HG03280 (cell line): ENCODE data around the gene SERPINB6.
"Not testable (repeated sequence)": the region's sequence is repeated elsewhere in the genome, so short reads cannot be mapped to it uniquely, and the experiment has no call there.

Source experiments
- ATAC-seq: cut with Tn5 transposase; IDR thresholded peaks from one replicate; pipeline ENCODE4 v1.9.1; 2021; ENCODE audit warnings: mild to moderate bottlenecking, moderate library complexity; ENCODE audit not compliant: unreplicated experiment

SERPINB6 gene

GRCh38 chr6:2977799-2978590, 6.6 kb upstream of the SERPINB6 start:
- no peak for ATAC-seq

- ATAC-seq, result no peak
These were observed 5.9 kb upstream of the SERPINB6 start for GRCh38 chr6:2977290-2977689.

DNA sequence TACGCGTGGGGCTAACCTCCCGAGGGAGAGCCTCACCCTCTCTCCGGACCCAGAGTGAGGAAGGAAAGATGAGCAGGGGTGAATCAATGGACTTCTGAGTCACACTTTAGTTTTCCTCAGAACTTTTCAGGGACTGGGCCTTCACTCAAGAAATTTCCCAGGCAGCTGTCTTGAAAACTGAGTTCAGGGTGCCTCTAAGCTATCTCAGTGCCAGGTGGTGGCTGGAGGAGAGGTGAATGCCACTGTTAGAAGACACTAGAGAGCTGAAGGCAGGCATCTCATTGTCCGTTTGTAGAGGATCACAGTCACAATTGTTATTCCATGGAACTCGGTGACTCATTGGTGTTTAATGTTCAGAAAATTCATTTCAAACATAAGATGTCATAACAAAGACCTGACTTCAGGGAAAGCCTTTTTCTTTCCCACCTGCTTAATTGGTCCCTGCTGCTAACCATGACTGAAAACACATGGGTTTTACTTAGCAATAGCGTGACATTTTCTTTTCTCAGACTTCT, 5.3 kb upstream of the SERPINB6 start:
- no peak for ATAC-seq

DNA sequence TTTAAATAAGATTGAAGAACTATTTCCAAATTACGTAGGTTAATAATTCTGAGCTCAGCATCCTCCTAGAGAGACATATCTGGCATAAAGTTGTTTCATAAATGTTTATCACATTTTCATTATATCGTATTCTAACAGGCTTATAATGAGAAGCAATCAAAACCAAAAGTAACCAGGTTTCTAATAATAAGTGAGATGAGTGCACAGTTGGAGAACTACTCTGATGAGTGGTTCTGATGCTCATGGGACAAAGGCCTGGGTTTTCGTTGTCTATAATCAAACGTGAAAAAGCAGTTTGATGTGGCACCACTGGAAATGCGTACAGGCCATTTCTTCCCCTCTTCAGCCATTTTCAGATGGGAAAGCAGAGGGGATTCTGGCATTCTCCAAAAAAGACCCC, 4.7 kb upstream of the SERPINB6 start:
- ATAC-seq, result no peak

DNA sequence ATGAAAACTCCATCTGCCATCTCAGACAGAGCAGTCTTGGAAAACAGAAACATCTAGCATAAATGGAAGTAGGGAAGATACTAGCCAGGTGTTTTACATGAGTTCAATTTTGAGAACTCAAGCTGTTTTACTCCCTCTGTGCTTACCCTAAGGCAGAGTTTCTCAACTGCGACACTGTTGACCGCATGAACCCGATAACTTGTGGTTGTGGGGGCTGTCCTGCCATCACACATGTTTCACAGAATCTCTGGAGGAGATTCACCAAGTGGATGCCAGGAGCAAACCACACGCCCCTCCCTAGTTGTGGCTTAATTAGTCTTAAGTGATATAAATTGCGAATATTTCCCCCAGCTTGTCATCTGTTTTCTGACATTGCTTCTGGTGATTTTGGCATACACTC, 2.3 kb upstream of the SERPINB6 start:
- no peak for ATAC-seq

DNA sequence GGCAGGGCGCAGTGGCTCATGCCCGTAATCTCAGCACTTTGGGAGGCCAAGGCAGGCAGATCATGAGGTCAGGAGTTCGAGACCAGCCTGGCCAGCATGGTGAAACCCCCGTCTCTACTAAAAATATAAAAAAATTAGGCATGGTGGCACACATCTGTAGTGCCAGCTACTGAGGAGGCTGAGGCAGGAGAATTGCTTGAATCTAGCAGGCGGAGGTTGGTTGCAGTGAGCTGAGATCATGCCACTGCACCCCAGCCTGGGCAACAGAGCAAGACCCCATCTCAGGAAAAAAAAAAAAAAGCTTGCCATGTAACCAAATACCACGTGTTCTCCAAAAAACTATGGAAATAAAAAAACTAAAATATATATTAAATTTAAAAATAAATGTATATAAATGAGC, 1.8 kb upstream of the SERPINB6 start:
- not testable (repeated sequence) for ATAC-seq

- not testable (repeated sequence) for ATAC-seq
These were observed 1.3 kb upstream of the SERPINB6 start for GRCh38 chr6:2972685-2973084.

- ATAC-seq, result not testable (repeated sequence)
These were observed 786 bp upstream of the SERPINB6 start for GRCh38 chr6:2972219-2972487.

GRCh38 chr6:2970753-2971419, 481 bp downstream of the SERPINB6 start:
- ATAC-seq, result no peak

DNA sequence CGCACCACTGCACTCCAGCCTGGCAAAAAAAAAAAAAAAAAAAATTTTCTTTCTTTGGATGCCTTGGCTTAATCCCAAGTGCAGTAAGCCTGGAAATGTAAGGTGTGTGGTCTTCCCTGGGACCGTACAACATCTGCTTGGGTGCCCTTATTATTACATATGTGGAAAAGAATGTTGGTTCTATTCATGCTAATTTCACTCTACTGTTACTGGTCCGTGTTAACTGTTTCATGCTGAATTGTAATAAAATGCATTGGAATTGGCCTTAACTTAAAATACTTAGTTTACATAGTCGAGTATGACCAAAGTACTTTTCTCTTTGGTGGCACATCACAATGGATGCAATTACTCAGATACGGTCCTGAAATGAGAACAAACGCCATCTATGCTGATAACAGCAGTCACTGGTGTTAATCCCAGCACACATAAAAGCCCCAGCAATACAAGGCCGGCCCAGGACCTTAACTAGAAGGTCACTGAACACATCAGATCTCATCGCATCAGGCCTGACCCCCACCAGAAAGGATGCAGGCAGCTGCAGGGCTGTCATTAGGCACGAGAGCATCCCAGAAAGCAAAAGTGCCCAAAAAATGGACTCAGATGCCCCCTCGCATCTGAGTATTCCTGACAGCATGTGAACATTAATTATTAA, 1.2 kb downstream of the SERPINB6 start:
- ATAC-seq, result no peak

DNA sequence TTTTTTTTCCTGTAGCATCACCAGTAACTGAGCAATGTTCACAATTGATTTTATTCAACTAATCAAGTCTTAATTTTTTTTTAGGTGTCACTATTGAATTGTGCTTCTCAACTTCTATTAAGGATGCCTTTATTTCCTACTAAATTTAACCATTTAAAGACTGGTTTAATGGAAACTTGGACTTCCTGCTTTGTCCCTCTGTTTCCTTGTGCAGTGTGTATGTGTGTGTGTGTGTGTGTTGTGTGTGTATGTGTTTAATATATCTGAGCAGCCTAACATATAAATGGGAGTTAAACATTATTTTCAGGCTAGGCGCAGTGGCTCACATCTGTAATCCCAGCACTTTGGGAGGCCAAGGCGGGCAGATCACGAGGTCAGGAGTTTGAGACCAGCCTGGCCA, 1.8 kb downstream of the SERPINB6 start:
- ATAC-seq, result no peak

- no peak for ATAC-seq
These were observed 2.7 kb downstream of the SERPINB6 start for GRCh38 chr6:2968600-2969135.

- ATAC-seq, result no peak
These were observed 3.4 kb downstream of the SERPINB6 start for GRCh38 chr6:2967936-2968335.

- ATAC-seq, result no peak
These were observed 5.0 kb downstream of the SERPINB6 start for GRCh38 chr6:2966347-2966746.

GRCh38 chr6:2964793-2965505, 6.4 kb downstream of the SERPINB6 start:
- no peak for ATAC-seq

DNA sequence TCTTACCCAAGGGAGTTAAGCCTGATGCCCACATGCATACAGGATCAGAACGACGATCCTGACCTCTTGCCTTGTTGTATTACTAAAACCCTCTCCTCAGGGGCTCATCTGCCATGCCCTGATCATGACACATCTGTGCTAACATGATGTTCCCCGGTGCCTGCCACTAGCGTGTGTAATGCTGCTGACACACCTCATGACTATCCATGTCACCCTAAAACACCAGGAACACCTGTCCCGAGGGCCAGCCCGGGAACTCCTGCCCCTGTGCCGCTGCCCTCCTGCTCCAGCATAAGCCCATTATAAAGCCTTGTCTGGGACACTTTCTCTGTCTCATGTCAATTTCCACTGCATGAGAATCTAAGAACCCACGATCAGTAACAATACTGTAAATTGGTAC, 7.6 kb downstream of the SERPINB6 start:
- no peak for ATAC-seq

DNA sequence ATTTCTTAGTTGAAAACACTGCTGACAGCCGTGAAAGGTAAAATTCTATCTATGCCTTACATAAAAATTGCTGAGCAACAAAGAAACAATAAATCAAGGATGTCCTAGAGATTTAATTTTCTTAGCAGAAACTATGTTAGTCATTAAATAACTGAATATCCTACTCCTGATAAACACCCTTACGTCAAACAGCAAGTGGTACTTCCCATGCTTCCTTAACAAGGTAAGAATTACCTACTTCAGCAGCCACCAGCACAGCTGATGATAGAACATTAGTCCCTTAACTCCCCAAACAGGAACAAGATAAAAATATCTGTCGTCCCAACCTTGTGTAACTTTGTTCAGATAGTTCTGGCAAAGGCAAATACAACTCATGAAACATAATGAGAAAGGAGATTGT, 8.7 kb downstream of the SERPINB6 start:
- ATAC-seq, result no peak

DNA sequence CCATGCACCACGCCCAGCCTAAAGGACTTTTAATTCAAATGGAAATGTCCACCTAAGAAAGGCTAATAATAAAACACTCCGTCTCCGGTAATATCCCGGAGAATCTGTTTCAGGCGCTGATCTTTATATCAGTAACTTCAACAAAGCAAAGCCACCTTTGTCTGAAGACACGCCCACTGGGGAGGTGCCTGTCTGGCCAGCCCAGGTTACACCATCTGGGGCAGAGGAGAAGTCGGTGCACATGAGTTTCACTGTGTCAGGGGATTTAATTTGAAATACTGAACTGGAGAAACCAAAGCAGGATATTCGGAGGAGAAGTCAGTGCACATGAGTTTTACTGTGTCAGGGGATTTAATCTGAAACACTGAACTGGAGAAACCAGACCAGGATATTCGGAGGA, 9.4 kb downstream of the SERPINB6 start:
- no peak for ATAC-seq

GRCh38 chr6:2961506-2961905, 9.9 kb downstream of the SERPINB6 start:
- ATAC-seq, result no peak

- no peak for ATAC-seq
These were observed 10.4 kb downstream of the SERPINB6 start for GRCh38 chr6:2960935-2961334.
